HTR-8/SVneo (cell line): ENCODE data around the gene KIF26A.

Experiments
- DNase-seq: peaks from one replicate; pipeline ENCODE4 v3.0.0; 2011; ENCODE audit warnings: low spot score, mixed read lengths; ENCODE audit not compliant: insufficient read length
- FAIRE-seq: peaks from 2 replicates; lab custom pipeline; 2011; peaks lifted over from hg19 to GRCh38; lab: Jason Lieb, UNC

The KIF26A gene

GRCh38 chr14:104126753-104127152 lies 11.6 kb upstream of the KIF26A start:
- DNase-seq = no peak
- no peak for FAIRE-seq

GRCh38 chr14:104128981-104129380 lies 9.4 kb upstream of the KIF26A start:
- no peak for DNase-seq
- no peak for FAIRE-seq

DNA sequence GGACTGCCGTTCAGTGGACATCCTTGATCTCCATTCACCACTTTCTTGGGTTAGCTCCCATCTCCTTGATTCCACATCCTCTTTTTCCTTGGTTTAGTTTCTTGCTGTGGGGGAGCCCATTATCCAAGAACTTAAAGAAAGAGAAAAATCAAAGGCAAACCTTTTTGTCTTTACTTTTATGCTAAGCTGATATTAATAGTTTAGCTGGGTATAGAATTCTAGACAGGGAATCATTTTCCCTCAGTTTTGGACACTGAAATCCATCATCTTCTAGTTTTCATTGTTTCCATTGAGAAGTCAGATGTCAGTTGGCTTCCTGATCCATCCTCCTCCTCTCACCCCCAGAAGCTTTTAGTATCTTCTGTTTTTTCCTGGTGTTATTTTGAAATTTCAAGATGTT lies 8.8 kb upstream of the KIF26A start:
- DNase-seq (no peak), FAIRE-seq (no peak)

- FAIRE-seq (no peak), DNase-seq (no peak)
Observed at GRCh38 chr14:104130974-104131651, 7.3 kb upstream of the KIF26A start.

DNA sequence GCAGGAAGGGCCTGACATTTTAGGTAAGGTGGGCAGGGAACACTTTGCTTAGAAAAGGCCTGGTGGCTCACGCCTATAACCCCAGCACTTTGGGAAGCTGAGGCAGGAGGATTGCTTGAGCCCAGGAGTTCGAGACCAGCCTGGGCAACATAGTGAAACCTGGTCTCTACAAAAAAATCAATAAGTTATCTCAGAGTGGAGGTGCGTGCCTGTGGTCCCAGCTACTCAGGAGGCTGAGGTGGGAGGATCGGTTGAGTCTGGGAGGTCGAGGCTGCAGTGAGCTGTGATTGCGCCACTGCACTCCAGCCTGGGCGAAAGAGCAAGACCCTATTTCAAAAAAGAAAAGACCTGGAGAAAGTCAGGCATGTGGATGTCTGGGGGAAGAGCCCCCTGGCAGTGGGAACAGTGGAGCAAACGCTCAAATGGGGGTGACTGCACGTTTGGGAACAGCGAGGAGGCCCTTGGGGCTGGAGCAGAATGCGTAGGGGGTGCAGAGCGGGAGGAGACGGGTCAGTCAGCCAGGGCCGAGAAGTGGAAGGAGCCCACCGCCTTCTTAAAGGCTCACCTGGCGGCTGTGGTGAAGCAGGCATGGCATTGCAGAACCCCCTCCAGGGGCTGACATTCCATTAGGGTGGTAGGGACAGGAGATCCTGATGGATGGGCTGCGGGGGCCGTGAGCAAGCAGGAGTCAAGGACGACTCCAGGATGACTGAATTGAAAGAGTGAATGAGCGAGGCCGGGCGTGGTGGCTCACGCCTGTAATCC lies 6.2 kb upstream of the KIF26A start:
- DNase-seq (no peak), FAIRE-seq (no peak)

DNA sequence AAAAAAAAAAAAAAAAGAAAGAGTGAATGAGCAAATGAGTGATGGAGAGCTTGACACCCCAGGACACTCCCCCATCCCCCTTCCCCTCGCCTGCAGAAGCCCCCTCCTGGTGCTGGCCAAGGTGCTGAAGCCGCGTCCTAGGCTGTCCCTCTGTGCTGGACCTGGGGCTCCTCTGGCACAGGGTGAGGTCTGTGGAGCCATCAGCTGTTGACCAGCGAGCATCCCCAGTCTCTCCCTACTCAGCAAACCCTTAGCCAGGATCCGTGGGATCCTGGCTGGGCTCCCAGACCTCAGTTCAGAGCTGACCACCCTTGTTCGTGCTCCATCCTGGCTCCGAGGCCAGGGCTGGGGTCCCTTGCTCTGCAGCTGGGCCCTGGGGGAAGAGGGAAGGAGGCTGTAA lies 5.4 kb upstream of the KIF26A start:
- DNase-seq = no peak
- FAIRE-seq = no peak

GRCh38 chr14:104133496-104133895 lies 4.9 kb upstream of the KIF26A start:
- no peak for FAIRE-seq
- DNase-seq = no peak

DNA sequence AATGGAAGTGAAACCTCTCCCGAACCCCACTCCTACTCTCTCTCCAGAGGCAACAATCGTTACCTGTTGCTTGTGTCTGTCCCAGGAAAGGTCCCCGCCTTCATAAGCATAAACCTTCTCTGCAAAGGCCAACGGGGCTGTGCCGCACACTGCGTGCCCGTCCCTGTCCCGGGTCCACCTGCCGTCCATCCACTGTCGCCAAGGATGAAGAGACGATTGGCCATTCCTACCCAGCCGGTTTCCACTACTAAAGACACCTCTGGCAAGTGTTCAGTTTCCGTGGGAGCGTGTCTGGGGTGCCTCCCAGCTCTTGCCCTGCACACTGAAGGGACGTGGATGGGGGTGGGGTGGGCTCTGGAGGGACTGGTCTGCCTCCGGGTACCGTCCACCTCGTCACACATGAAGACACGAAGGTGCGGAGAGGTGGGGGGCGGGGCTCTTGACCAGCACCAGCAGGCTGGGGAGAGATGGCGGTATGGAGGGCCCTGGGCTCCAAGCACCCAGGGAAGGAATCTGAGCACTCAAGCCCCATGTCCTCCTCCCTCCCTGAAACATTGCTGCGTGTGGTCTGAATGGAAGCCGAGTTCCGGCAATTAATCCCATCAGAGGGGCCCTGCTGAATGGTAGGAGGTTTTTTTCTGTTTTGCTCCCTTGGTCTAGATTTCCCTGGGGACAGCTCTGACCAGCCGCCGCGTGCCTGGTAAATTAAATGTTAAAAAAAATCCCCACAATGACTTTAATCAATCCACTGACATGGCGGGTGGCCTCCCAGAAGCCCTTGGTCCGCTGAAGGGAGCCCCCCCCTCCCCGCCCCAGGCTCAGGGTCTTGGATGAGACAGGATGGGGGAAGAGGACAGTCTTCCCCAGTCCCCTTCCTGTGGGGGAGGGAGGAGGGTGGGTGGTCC lies 4.1 kb upstream of the KIF26A start:
- DNase-seq = no peak
- no peak for FAIRE-seq

- DNase-seq = peak; percentile 68
- FAIRE-seq = peak; percentile 58
Observed at GRCh38 chr14:104135121-104135903, 3.1 kb upstream of the KIF26A start.

DNA sequence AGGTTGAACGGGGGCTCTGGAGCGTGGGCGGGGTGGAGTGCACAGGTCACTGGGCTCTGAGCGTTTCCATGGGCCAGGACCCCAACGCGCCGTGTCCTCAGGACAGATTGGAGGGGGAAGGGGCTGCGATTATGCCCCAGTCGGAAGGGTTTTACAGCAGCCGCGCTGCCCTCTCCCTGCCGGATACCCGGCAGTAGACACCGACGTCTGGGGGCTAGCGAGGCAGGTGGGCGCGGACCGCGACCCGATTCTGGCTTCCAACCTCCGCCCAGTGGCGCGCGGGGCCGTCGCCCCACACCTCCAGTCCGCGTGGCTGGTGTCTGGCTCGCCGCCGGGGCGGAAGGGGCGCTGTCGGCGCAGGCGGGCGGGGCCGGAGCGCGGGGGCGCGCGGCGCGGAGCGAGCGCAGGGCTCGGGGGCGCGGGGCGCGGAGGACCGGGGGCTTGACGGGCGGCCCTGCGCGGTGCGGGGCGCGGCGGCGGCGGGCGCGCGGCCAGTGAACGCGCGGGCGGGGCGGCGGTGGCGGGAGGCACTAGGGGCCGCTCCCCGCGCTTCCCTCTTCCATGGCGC lies 2.4 kb upstream of the KIF26A start:
- no peak for FAIRE-seq
- DNase-seq = no peak

DNA sequence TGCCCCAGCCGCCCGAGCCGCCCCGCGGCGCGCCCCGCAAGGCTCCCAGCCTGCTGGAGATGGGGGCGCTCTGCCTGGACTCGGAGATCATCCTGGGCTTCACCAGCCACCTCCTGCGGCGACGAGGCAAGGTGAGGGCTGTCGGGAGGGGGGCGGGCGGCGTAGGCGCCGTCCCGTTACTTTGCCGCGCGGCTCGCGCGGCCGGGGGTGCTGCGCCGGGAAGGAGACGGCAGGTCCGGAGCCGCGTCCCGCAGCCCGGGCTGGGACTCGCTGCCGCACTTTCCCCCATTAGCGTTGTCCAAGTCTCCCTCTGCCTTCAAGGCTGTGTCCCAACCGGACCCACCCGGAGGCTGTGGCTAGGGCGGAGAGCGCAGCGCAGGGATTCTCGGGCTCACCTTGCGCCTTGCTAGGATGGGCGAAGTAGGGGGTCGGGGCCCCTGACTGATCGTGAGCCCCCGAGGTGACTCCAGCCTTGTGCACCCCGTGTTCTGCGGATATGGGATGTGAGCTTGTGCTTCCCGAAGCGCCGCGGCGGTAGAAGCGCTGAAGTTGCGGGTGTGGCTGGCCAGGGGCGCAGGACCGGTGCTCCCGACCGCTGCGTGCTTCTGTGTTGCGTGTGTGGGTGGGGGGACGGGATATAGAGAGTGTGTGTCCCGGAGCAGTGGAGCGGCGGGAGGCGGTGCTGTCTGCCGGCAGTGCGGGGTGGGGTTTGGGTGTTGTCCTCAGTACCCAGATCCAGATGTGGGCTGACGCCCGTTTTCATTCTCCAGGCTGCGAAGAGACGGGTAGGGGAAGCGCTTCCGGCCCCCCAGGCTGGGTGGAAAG lies 1.7 kb upstream of the KIF26A start:
- FAIRE-seq = no peak
- no peak for DNase-seq

DNA sequence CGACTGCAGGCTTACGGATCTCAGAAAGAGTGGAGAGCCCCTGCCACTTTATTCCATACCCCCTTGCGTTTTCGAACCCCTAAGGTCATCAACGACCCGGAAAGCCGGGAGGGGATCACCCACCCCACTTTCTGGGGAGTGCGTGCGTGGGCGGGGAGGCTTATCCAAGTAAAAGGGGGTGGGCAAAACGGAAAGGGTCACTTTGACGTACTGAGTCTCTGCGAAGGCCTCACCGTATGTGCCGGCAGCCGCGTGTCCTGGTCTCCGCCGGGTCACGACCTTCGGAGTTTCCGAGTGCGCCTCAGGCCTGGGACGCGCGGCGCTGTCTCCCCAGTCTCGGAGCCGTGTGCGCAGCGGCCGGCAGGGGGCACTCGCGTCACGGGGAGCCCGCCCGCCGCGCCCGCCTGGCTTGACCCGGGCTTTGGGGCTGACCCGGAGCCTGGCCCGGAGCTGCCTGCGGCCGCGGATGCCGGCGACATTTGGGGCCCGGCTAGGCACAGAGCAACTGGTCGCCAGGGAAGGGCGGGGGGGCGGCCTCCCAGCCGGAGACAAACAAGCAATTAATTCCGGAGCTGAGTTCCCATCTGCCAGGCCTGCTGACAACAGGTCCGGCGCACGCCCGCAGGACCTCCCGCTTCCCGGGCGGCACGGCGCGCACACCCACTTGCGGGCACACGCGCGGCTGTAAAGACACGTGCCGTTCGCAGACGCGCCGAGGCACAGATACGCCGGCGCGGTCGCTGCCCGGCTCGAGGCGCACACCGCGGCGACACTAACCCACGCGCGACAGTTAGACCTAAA lies 890 bp upstream of the KIF26A start:
- DNase-seq (peak; percentile 77), FAIRE-seq (peak; percentile 83)

GRCh38 chr14:104138718-104139459 lies 502 bp downstream of the KIF26A start:
- FAIRE-seq = no peak
- DNase-seq = no peak

- FAIRE-seq (no peak), DNase-seq (no peak)
Observed at GRCh38 chr14:104139460-104140212, 1.2 kb downstream of the KIF26A start.

GRCh38 chr14:104140213-104140462 lies 1.8 kb downstream of the KIF26A start:
- DNase-seq (no peak), FAIRE-seq (no peak)

- no peak for DNase-seq
- no peak for FAIRE-seq
Observed at GRCh38 chr14:104140463-104141331, 2.3 kb downstream of the KIF26A start.
